ENCODE results near the gene SDC4. TPM values are rescaled to one million over a fixed set of nuclear protein-coding genes. Genes with fewer than 3 reads are reported as not detected.

SDC4 gene
- total and polyA plus RNA-seq, 10 of the 15 experiments (the other 5 are each of a cell fraction or from before 2014, with no cell fraction given), result 0.52 to 11.3 (median 1.4) TPM

DNA sequence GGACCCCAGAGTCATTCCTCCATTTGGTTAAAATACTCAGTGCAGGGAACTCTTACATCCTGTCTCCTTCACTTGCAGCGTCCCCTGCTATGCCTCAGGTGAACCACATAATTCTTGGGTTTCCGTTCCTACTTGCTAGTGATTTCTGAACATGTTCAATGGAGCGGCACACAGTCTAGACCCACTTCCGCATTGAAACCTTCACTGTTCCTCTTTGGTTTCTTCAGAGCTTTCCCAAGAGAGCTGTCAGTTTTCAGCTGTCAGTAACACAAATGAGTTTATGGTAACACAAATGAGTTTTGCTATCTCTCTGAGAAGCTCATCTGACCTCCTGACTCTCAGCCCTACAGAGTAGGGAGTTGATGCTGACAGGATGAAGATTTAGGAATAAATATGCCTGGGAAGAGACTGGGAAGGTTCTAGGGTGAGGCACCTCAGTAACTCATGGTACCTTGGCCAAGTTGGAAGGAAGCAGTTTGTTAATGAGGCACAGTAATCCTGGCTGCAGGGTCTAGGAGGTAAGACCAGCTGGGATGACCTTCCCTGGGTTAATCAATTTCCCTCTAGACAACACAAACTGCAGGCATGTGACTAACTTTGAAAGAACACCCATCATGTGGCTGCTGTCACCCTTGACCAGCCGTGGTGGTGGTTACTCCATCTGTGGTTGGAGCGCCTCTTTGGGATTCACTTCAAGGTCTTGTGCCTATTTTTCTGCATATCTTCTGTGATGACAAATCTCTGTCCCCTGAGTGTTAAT, 20.2 kb upstream of the SDC4 start (continued):
- TF ChIP-seq CUX1 (IDR thresholded peaks at IDR 0.05; ENCODE audit: insufficient replicate concordance, low read depth, low read length), result peak; percentile 46
- TF ChIP-seq EED (IDR thresholded peaks at IDR 0.05; ENCODE audit: low read depth), result peak; percentile 98
- peak; percentile 96 for TF ChIP-seq FOXM1 (IDR thresholded peaks at IDR 0.05; ENCODE audit: low read depth, low read length)
- no peak for TF ChIP-seq ASH2L (IDR thresholded peaks at IDR 0.05; ENCODE audit: borderline replicate concordance, low read depth)
- peak; percentile 96 for TF ChIP-seq RCOR1 (conservative IDR thresholded peaks at IDR 0.05; ENCODE audit: low read depth, low read length)
- TF ChIP-seq, protein P1, sequence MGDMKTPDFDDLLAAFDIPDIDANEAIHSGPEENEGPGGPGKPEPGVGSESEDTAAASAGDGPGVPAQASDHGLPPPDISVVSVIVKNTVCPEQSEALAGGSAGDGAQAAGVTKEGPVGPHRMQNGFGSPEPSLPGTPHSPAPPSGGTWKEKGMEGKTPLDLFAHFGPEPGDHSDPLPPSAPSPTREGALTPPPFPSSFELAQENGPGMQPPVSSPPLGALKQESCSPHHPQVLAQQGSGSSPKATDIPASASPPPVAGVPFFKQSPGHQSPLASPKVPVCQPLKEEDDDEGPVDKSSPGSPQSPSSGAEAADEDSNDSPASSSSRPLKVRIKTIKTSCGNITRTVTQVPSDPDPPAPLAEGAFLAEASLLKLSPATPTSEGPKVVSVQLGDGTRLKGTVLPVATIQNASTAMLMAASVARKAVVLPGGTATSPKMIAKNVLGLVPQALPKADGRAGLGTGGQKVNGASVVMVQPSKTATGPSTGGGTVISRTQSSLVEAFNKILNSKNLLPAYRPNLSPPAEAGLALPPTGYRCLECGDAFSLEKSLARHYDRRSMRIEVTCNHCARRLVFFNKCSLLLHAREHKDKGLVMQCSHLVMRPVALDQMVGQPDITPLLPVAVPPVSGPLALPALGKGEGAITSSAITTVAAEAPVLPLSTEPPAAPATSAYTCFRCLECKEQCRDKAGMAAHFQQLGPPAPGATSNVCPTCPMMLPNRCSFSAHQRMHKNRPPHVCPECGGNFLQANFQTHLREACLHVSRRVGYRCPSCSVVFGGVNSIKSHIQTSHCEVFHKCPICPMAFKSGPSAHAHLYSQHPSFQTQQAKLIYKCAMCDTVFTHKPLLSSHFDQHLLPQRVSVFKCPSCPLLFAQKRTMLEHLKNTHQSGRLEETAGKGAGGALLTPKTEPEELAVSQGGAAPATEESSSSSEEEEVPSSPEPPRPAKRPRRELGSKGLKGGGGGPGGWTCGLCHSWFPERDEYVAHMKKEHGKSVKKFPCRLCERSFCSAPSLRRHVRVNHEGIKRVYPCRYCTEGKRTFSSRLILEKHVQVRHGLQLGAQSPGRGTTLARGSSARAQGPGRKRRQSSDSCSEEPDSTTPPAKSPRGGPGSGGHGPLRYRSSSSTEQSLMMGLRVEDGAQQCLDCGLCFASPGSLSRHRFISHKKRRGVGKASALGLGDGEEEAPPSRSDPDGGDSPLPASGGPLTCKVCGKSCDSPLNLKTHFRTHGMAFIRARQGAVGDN (IDR thresholded peaks at IDR 0.05), result no peak
- TF ChIP-seq RFX5 (IDR thresholded peaks at IDR 0.05; ENCODE audit: low read depth, low read length), result no peak
- TF ChIP-seq RELB (IDR thresholded peaks at IDR 0.05; ENCODE audit: low read depth), result peak; percentile 97
- TF ChIP-seq PAX8 (IDR thresholded peaks at IDR 0.05), result no peak
- no peak for TF ChIP-seq ZZZ3 (IDR thresholded peaks at IDR 0.05; ENCODE audit: control insufficient read depth, insufficient read length, low read depth)
- no peak for TF ChIP-seq SUZ12 (IDR thresholded peaks at IDR 0.05; ENCODE audit: unreplicated experiment)
- 0 out of 2 replicates have a peak, but pooled peaks have one; percentile 71 for TF ChIP-seq YBX1 (IDR thresholded peaks at IDR 0.05)
- peak; percentile 80; the same call in 1 of the 2 replicates for TF ChIP-seq TCF7 (IDR thresholded peaks at IDR 0.05; ENCODE audit: borderline replicate concordance)
- peak; percentile 99 for TF ChIP-seq SPI1 (IDR thresholded peaks at IDR 0.05; ENCODE audit: borderline replicate concordance, insufficient read depth, low read depth, low read length)
- no peak for TF ChIP-seq SIX5 (IDR thresholded peaks at IDR 0.05; ENCODE audit: low read depth, low read length, severe bottlenecking)
- peak; percentile 98 for TF ChIP-seq MTA3 (IDR thresholded peaks at IDR 0.05; ENCODE audit: borderline replicate concordance, low read length)
- TF ChIP-seq RBBP5 (conservative IDR thresholded peaks at IDR 0.05), result no peak
- peak; percentile 74; the same call in 1 of the 2 replicates for TF ChIP-seq ZNF207 (IDR thresholded peaks at IDR 0.05; ENCODE audit: borderline replicate concordance)
- TF ChIP-seq POLR2A (IDR thresholded peaks at IDR 0.05; ENCODE audit: low read depth, low read length), result no peak
- no peak for TF ChIP-seq NRF1 (conservative IDR thresholded peaks at IDR 0.05; ENCODE audit: low read depth, low read length)

Measured in GM12878 (cell line).